Effector CD4-positive, alpha-beta T cell (primary cell): Measurements from ENCODE around the gene UBASH3A.

ENCODE experiments used
- DNase-seq: peaks from one replicate; pipeline ENCODE4 v3.0.0-alpha.2; 2020

The UBASH3A gene

DNA sequence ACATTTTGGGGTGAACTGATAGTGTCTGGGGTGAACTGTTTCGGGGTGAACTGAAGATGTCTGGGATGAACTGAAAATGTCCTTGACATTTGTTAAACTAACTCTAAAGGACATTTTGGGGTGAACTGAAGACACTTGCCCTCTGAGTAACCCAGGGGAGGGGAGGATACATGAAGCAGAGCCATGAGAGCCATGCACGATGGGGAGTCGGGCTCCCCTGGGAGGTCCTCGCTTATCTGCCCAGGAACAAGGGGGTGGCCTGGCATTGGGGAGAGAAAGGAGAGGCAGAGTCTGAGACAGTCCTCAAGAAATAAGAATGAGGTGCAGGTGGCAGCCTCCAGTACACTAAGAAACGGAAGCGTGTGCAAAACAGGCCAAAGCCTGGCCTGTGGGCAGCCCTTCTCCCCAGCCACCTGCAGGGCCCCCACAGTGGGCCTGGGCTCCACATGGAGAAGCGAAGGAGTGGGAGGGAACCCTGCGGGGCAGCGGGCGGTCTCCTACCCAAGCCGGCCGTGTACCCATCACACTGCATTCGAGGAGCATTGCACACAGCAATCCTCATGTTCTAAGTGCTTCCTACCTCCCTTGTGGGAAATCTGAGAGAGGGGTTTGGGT lies 68.1 kb downstream of the UBASH3A start:
- no peak for DNase-seq

DNA sequence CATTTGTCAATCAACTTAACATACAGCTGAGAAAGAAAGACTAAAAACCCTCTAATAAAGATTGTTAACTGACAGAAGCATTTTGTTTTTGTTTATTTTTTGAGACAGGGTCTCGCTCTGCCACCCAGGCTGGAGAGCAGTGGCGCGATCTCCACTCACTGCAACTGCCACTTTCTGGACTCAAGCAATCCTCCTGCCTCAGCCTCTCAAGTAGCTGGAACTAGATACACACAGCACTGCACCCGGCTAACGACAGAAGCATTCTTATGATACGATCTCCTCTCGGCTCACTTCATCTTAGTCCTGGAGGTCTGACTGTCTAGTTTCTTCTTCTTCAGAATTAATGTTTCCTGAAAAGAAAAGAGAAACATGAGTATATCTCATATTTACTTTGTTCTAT lies 68.8 kb downstream of the UBASH3A start:
- no peak for DNase-seq

DNA sequence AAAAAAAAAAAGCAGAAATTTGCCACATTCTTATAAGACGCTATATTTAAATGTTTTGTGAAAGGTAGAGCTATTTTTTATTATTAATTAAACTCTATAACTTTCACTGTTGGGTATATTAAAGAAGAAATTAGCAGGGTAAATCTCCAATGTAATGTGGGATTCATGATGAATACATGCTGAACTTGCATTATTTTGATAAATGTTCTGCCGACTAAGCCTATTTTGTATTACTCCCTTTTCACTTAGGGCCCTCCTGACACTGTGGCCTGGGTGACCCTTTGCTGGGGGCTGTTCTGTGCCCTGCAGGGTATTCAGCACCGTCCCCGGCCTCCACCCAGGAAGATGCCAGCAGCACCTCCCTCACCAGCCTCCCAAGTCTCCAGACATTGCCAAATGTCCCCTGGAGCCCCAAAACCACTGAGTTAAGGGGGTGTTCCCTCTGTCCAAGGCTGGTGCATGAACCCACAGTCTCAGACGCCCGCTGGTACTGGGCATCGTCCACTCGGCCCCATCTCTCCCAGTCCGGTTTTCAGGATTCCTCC lies 69.9 kb downstream of the UBASH3A start:
- no peak for DNase-seq

DNA sequence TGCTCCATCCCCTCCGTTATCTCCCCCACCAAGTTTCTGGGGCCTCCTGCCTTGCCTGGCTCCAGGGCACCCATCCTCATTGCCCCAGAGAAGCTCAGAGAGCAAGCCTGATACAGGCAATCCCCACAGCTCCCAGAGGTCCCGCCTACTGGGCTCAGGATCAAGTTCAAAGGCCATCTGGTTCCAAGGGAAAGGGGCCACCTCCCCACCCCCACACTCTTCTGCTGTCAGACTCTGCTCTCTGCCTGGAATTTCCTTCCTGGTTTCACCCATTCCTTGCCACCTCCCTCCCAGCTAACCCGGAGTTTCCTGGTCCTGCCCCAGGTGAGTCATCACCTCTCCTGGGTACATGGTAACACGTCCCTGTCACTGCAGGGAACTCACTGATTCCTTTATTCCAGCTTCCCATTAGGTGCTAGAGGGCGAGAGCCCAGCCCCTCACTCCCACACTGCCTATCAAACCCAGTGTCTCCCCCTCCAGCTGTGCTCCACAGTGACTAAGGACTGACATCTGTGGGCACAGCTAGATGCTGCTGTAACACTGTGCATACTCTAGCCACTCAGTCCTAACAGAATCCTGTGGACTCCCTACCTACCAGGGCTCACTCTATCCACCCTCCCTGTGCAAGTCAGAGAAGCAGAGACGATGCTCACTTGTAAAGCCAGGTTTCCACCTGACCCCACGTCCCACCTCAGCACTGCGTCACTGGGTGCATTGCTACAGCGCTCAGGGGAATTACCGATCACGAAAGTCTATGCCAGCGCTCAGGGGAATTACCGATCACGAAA lies 70.5 kb downstream of the UBASH3A start:
- no peak for DNase-seq

DNA sequence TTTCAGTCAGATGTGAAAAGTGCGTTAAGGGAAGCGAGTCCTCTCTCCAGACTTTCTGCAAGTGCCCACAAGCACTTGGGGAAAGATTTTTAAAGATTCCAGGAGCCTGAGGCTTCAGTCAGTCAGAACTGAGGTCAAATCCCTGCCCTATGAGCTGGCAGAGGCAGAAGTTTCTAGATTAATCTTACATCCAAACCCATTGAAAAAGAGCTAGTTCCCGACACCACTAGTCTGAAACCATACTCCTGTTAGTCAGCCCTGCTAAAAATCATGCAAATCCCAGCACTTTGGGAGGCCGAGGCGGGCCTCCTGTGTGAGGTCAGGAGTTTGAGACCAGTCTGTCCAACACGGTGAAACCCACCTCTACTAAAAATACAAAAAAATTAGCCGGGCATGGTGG lies 71.3 kb downstream of the UBASH3A start:
- no peak for DNase-seq

DNA sequence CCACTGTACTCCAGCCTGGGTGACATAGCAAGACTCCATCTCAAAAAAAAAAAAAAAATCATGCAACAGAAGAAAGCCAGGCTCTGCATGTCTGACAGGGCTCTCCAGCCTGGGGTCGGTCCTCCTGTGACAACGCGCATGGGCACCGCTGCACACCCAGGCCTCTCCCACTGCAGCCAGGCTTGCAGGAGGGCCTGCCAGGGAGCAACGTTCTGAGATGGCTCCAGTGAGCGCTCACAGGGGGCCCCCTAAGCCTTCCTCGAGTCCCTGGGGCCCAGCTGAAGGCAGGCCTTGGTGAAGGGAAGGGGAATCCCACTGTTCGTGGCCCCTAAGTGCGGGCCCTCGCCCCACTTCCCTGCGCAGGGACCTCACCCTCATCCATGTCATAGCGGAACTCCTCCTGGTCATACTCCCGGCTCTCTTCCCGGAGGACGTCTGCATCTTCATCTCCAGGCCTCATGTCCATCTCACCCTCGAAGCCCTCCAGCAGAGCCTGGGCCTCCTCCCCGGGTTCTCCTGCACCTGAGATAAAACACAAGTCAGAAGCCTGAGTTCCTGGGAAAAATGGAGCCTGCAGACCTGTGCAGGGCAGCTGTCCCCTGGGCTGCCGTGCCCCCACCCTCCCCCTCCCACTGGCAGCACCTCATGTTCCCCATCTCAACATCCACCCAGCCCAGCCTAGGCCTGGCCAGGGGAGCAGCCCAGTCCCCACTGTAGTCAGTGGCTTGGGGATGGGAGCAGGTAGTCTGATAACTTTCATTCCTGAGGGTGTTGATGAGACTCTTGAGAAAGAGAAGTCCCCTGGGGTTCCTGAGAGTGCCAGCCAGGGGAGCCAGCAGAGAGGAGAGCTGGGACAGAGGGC lies 72.1 kb downstream of the UBASH3A start:
- no peak for DNase-seq

DNA sequence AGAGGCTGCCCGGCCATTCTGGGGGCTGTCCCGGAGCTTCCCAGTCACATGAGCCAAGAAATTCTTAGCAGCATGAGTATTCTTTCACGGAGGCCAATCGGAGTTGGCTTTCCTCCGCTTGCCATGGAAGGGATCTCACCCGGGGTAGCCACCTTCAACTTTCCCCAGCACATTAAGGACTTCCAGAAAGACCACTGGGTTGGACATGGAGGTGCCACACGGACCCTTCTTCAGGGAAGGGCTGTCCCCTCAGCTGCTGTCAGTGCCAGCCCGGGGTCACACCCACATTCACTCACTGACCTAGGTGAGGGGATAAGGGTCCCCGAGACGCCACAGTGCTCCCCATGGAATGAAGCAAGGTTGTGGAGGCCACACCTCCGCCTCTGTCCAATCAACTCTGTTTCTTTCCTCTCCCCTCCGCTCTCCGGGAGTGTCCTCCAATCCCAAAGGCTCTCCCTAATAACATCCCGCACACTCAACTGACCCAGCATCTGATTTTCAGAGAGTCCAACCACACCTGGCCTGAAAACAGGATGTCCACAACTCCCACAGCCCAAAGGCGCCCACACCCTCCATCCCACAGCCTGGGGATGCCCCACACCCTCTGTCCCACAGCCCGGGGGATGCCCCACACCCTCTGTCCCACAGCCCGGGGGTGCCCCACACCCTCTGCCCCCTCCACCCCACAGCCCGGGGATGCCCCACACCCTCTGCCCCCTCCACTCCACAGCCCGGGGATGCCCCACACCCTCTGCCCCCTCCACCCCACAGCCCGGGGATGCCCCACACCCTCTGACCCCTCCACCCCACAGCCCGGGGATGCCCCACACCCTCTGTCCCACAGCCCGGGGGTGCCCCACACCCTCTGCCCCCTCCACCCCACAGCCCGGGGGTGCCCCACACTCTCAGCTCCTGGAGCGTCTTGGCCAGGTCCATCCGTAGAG lies 73.0 kb downstream of the UBASH3A start:
- DNase-seq: no peak

DNA sequence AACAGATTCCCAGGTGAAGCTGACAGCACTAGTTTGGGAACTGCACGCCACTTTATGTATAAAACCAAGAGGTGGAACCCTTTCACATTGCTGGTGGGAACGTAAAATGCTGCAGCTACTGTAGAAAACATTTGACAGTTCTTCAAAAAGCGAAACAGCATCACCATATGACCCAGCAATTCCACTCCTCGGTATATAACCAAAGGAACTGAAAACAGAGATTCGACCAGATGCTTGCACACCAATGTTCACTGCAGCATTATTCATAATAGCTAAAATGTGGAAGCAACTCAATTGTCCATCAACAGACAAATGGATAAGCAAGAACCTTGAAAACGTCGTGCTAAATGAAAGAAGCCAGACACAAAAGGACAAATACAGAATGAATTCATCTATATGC lies 74.8 kb downstream of the UBASH3A start:
- DNase-seq: no peak

DNA sequence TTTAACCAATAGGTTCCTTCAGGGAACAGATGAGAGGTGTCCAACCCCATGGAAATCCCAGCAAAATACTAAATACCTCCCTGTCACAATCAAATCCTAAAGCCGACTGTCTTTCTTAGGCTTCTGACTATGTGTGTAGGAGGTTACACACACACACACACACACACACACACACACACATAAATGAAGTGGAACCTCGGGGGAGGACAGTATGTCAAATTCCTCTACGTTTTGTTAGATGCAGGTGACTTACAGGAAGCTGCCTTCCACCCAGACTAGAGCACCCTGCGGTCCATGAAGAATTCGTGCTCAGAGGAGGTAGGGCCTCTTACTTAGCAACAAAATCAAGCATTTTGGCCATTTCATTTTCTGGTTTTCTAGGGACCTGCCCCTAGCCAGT lies 75.9 kb downstream of the UBASH3A start:
- DNase-seq: no peak

DNA sequence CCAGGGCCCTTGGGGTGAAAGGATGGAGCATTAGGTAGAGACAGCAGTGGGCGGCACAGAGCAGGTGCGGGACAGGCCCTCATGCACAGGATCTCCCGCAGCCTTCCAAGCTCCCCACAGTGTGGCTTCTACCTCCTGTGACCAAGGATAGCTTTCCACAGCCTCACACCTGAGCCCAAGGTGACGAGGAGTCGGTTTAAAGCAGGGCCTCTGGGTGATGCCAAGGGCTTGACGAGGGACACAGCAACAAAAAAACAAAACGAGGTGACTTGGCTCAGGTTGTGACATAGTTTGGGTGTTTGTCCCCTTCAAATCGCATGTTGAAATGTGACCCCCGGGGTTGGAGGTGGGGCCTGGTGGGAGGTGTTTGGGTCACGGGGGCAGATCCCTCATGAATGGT lies 77.0 kb downstream of the UBASH3A start:
- DNase-seq: no peak

DNA sequence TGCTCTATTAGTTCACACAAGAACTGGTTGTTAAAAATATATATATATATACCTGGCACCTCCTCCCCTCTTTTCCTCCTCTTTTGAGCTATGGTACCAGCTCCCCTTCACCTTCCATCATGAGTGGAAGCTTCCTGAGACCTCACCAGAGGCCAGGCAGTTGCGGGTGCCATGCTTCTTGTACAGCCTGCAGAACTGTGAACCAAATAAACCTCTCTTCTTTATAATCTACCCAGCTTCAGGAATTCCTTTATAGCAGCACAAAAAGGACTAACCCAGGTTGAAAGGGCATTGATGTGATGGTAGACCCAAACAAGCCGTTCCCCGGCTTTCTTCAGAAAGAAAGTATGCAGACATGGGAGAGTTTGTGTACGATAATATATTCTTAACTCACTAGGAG lies 77.5 kb downstream of the UBASH3A start:
- no peak for DNase-seq

DNA sequence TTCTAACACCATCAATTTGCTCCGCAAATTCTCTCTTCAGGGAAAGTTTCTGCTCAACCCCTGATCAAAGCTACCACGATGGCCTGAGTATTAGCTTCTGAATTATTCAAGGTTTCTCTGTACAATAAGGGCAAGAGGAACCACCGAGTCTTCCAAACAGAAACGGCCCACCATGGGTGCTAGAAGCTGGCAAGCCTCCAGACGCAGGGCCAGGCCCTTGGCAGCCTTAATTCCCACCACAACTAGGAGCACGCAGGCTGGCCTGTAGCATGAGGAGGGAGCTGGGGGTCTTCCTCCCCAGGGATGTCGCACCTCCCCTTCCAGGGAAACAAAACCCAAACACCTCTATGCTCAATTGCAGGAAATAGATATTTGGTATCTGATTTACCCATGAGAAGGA lies 81.3 kb downstream of the UBASH3A start:
- no peak for DNase-seq

DNA sequence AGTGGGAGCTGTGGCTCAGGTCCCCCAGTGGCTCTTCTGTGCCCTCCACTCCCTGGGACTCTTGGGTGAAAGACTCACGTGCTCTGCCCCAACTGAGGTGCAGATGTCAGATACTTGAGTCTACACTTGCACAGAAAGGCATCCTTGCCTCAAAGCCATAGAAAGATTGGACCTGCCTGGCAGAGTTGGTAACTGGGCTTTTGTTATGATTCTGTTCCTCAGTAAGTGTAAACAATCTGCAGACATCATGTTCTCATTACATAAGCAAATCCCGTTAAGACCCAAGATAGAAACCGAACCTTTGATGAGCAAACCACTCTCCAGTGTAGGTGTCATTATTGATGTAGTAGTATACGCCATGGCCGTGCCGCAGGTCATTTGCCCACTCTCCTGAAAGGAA lies 82.4 kb downstream of the UBASH3A start:
- DNase-seq: no peak

DNA sequence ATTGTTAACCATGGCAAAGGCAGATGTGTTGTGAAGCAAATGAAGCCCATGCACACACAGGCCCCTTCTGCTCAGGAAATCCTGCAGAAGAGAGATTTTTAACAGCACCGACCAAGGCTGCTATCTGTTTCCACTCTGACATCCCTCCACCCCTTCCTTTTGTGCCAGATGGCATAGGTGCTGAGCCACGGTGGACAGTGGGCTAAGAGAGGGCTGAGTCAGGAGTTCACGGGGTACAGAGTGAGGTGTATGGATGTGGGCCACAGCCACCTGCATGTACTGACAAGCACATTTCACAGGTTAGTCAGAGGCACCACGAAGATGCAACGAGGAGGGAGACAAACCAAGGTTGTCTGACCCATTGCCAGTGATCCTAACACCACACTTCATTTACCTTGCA lies 82.8 kb downstream of the UBASH3A start:
- DNase-seq: no peak

DNA sequence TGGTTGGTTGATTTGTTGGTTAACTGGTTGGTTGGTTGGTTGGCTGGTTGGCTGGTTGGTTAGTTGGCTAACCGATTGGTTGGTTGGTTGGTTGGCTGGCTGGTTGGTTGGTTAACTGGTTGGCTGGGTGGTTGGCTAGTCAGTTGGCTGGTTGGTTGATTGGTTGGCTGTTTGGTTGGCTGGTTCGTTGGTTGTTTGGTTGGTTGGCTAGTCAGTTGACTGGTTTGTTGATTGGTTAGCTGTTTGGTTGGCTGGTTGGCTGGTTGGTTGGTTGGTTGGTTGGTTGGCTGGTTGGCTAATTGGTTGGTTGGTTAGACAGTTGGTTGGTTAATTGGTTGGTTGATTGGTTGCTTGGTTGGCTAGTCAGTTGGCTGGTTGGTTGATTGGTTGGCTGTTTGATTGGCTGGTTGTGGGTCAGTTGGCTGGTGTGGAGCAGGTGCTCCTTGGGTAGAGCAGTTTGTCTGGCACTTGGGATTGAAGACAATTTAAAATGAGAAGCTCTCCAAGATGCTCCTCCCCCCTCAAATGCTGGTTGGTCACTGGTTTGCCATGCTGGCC lies 85.4 kb downstream of the UBASH3A start:
- no peak for DNase-seq

DNA sequence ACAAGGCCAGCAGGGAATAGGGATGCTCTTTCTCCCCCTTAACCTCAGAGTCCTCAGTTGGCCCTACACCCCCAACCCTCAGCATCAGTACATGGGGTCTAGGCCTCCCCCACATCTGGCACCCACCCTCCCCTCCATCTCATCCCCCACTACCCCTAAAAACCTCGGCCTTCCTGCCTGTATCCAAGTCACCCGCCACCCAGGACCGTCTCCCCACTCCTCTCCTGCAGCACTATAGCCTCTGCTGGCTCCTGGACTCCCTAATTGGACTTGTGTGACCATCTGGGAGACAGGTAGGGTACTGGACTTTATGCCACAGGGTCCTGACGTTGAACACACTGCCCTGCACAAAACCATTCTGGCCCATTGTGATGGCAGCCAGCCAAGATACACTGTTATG lies 86.3 kb downstream of the UBASH3A start:
- DNase-seq: no peak

DNA sequence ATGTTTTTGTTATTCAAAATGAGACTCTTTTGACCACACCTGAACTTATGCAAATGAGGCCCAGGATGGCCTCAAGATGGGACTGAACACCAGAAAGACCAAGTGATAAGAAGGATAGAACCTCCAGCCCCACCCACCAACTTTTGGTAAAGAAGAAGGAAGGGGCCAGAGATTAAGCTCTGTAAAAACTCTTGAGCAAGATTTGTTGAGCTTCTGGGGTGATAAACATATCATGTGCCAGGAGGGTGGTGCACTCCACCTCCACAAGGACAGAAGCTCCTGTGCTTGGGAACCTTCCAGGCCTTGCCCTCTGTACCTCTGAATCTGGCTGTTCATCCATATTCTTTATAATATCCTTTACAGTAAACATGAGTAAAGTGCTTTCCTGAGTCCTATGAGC lies 87.0 kb downstream of the UBASH3A start:
- no peak for DNase-seq

DNA sequence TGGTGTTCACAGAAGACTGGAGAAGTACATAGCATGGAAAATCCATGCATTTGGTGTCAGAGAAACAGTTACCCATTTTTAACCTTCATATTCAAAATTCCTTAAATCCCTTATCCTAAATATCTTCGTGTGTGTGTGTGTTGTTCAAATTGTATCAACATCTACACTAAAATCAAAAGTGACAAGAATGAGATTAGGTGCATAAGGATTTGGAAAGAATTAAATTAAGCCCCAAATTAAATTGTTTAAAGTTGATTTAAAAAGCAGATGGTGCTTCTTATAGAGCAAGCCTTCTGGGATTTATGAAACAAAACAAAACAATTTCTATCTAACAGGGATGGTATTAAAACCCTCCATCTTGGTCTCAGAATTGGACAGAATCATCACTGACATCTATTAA lies 87.6 kb downstream of the UBASH3A start:
- no peak for DNase-seq

DNA sequence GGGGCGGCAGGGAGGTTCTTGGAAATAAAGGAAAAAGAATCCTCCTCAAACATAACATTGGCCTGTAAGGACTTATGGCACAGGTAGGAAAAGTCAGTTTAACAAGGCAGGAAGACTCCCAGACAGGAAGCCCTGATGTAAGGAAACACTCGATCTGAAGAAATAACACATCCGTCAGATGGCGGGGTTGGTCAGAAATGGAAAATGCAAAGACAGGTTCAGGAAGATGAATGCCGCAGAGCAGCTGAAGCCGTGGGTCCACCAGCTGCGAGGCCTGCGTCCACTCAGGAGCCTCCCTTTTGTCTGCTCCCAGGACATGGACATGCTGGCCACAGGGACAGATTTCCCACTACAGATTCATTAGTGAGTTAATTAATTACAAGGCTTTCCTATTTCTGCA lies 88.5 kb downstream of the UBASH3A start:
- DNase-seq: no peak

DNA sequence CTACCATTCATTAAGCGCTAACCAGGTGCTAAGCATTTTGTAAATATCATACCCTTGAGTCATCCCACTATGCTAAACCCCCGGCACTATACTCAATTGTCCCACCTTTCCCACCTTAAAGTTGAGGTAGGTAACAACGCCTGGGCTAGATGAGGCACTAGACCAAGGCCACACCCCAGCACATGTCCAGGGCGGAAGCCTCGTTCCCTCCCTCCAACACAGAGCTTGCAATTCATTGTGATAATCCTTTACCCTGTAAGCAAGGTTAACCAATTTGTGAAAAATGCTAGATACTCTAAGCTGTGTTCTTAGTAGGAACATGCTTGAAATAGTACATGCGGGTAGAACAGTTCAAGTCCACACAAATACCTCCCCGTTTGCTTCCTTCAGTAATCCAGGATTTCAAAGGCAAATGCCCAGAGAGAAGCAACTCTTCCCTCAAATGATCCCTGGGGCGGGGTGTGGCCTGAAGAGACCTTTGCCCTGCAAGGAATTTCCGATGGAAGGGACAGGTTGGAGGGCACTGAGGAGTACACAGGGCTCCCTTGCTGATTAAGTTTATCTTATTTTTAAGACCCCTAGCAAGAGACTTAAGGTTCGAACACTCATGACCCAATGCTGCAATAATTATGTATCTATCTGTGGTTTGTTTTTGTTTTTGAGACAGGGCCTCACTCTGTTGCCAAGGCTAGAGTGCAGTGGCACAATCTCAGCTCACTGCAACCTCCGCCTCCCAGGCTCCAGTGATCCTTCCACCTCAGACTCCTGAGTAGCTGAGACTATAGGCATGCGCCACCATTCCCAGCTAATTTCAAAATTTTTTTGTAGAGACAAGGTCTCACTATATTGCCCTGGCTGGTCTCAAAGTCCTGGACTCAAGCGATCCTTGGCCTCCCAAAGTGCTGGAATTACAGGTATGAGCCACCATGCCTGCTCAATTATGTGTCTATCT lies 89.7 kb downstream of the UBASH3A start:
- DNase-seq: no peak

DNA sequence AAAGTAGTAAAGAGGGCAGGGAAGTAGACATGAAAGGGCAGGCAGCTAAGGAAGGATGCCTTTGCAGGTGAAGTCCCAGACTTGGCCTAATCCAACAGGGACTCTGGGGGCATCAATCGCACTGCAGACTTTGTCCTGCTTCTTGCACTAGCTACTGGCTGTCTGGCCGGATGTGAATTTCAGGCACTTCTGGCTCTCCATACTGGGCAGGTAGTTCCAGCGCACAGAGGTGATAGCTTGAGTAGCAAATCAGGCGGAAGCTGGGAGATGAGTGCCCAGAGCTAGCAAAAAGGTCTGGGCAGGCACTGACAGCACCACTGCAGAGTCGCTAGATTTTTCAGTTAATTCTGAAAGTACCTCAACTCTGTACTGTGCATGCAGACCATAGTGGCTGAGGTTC lies 91.3 kb downstream of the UBASH3A start:
- DNase-seq: no peak
